Measurements from ENCODE around the gene RELL1. TPM values are rescaled to one million over a fixed set of nuclear protein-coding genes. Genes with fewer than 3 reads are reported as not detected.

Gene RELL1
- total and polyA plus RNA-seq, 4 experiments from 2014 or later = 3.9 to 36.9 (median 21.9) TPM

GRCh38 chr4:37685161-37685822, 884 bp downstream of the RELL1 start:
- peak overlapping the region; percentile 91 for H3K27ac ChIP-seq (ENCODE audit: low read depth, low read length)
- H3K4me1 ChIP-seq (ENCODE audit: insufficient read depth, low read length) = peaks cover 41% of the 10 kb centered on the region
- H3K4me1 Mint-ChIP-seq = peaks cover 27 to 52% (median 36%) of the 10 kb centered on the region in 4 donors
- H3K9me3 ChIP-seq (ENCODE audit: control insufficient read depth in 1 of 2, low read length in 2 of 2) = no peaks in the 10 kb centered on the region
- DNase-seq = peak; percentile 79 to 86 (median 81)
- H3K4me3 Mint-ChIP-seq = peak overlapping the region; percentile 89 to 97 (median 94)
- CTCF ChIA-PET (ENCODE audit: partially characterized antibody) = interaction anchor here (1.4 kb wide), 1 partner anchor 83 kb away, joined by 5 read pairs; no protein-coding TSS in a partner anchor
- no peaks in the 10 kb centered on the region for H3K27me3 ChIP-seq (ENCODE audit: insufficient read depth, low read length)
- H3K9me3 Mint-ChIP-seq = no peaks in the 10 kb centered on the region
- H3K27me3 Mint-ChIP-seq = no peaks in the 10 kb centered on the region
- POLR2A ChIA-PET (ENCODE audit: partially characterized antibody) = interaction anchor here (0.6 to 0.8 kb wide), 3 partner anchors 9 to 1666 kb away, joined by 3 to 6 read pairs (median 3); no protein-coding TSS in a partner anchor
- peak overlapping the region; percentile 18 to 72 for H3K4me3 ChIP-seq (ENCODE audit: low read length in 2 of 2)
- peaks cover 0 to 11% of the 10 kb centered on the region in 2 donors for H3K36me3 Mint-ChIP-seq
- intact Hi-C loops (cut with micrococcal nuclease) = loop anchor here (1.0 to 10.0 kb wide), 8 partner anchors 9 to 1682 kb away; partner anchors contain the start of genes RFC1 and TMEM156
- peak overlapping the region; percentile 97 to 99 (median 97) for H3K27ac Mint-ChIP-seq
- H3K36me3 ChIP-seq (ENCODE audit: insufficient read depth, low read length) = no peaks in the 10 kb centered on the region

DNA sequence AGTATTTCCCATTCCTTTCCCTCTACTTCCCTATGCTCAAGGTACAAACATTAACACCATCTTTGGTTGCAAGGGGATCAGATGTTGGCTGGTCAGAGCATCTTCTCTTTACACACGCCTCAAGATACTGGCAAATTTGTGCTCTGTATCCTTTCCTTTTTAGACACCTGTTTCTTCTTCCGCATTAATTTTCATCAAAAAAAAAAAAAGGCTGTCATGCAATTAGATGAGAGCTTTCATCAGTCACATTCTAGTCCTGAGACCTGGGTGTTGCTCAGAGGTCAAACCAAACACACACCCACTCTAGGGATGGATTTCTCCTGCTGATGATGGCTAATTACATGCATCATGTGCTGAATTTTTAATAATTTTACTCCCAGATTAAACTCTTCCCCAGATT, 2.0 kb downstream of the RELL1 start:
- intact Hi-C loops (cut with micrococcal nuclease) = loop anchor here (2.0 to 10.0 kb wide), 3 partner anchors 81 to 1299 kb away; no protein-coding TSS in a partner anchor
- ChIA-PET CTCF (ENCODE audit: partially characterized antibody) (interaction anchor here (1.4 to 2.0 kb wide), 2 partner anchors 81 kb away, joined by 5 to 6 read pairs; no protein-coding TSS in a partner anchor), POLR2A (ENCODE audit: partially characterized antibody) (no interaction called here)
- no peak for DNase-seq
- Histone ChIP-seq H3K36me3 (ENCODE audit: insufficient read depth, low read length) (no peaks in the 10 kb centered on the region), H3K27me3 (ENCODE audit: insufficient read depth, low read length) (no peaks in the 10 kb centered on the region), H3K27ac (ENCODE audit: low read depth, low read length) (peak overlapping the region; percentile 91), H3K4me1 (ENCODE audit: insufficient read depth, low read length) (peaks cover 44% of the 10 kb centered on the region), H3K9me3 (ENCODE audit: control insufficient read depth in 1 of 2, low read length in 2 of 2) (no peaks in the 10 kb centered on the region), H3K4me3 (ENCODE audit: low read length in 2 of 2) (no peak overlapping the region)
- Mint-ChIP-seq H3K36me3 (peaks cover 0 to 11% of the 10 kb centered on the region in 2 donors), H3K9me3 (no peaks in the 10 kb centered on the region), H3K4me3 (peak overlapping the region in 6 of 8 donors; percentile 9 to 97 (median 95)), H3K27ac (peak overlapping the region; percentile 97 to 99 (median 97)), H3K4me1 (peaks cover 27 to 52% (median 38%) of the 10 kb centered on the region in 4 donors), H3K27me3 (no peaks in the 10 kb centered on the region)

DNA sequence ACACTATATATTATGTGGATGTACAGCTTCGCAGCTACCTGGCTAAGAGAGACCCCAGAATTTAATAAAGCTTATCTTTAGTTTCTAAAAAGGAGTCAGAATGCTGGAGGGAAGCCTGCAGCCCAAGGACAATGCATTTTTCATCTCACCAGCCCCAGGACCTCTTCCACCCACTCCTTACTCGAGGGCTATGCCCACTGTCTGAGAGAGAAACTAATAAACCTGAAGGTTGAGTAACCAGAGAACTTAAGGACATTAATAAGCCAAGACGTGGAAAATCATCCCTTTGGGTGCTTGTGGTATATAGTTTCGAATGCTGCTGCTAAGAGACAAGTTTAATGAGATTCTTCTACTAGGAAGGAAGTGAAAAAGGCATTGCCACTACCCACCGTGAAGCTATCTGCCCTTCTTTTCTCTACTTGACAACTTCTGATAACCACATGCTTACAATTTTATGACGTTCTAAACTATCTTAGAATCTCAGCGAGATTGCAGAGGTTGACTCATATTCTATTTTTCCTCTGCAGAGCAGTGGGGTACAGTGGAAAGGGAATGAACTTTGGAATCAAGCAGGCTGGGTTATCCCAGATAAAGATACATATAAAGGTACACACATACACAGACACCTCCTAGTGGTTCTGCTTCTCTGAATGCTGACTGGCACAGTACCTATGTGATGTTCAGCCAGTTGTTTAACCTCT, 3.3 kb downstream of the RELL1 start:
- intact Hi-C loops (cut with micrococcal nuclease) = loop anchor here (10.0 kb wide), 1 partner anchor 1298 kb away; no protein-coding TSS in a partner anchor
- DNase-seq = peak in 3 of 5 donors; percentile 22 to 29 (median 29)
- Mint-ChIP-seq H3K4me1 (peaks cover 33 to 61% (median 45%) of the 10 kb centered on the region in 4 donors), H3K4me3 (peak overlapping the region in 7 of 8 donors; percentile 1 to 83 (median 59)), H3K27ac (peak overlapping the region; percentile 71 to 96 (median 90)), H3K36me3 (peaks cover 9 to 19% of the 10 kb centered on the region in 2 donors), H3K27me3 (no peaks in the 10 kb centered on the region), H3K9me3 (no peaks in the 10 kb centered on the region)
- Histone ChIP-seq H3K9me3 (ENCODE audit: control insufficient read depth in 1 of 2, low read length in 2 of 2) (no peaks in the 10 kb centered on the region), H3K27me3 (ENCODE audit: insufficient read depth, low read length) (no peaks in the 10 kb centered on the region), H3K36me3 (ENCODE audit: insufficient read depth, low read length) (no peaks in the 10 kb centered on the region), H3K4me3 (ENCODE audit: low read length in 2 of 2) (no peak overlapping the region), H3K4me1 (ENCODE audit: insufficient read depth, low read length) (peaks cover 46% of the 10 kb centered on the region), H3K27ac (ENCODE audit: low read depth, low read length) (no peak overlapping the region)
- CTCF ChIA-PET (ENCODE audit: partially characterized antibody) = interaction anchor here (2.0 kb wide), 1 partner anchor 80 kb away, joined by 6 read pairs; no protein-coding TSS in a partner anchor
- POLR2A ChIA-PET (ENCODE audit: partially characterized antibody) = interaction anchor here (0.6 kb wide), 1 partner anchor 73 kb away, joined by 3 read pairs; no protein-coding TSS in a partner anchor

GRCh38 chr4:37680089-37680488, 6.1 kb downstream of the RELL1 start:
- intact Hi-C loops (cut with micrococcal nuclease) = loop anchor here (10.0 kb wide), 1 partner anchor 1295 kb away; no protein-coding TSS in a partner anchor
- DNase-seq = no peak
- H3K4me3 Mint-ChIP-seq = peak overlapping the region in 1 of 8 donors; percentile 18
- H3K9me3 Mint-ChIP-seq = no peaks in the 10 kb centered on the region
- ChIA-PET POLR2A (ENCODE audit: partially characterized antibody) (interaction anchor here (0.6 kb wide), 1 partner anchor 13 kb away, joined by 3 read pairs; no protein-coding TSS in a partner anchor), CTCF (ENCODE audit: partially characterized antibody) (no interaction called here)
- peaks cover 58% of the 10 kb centered on the region for H3K4me1 ChIP-seq (ENCODE audit: insufficient read depth, low read length)
- no peaks in the 10 kb centered on the region for H3K36me3 ChIP-seq (ENCODE audit: insufficient read depth, low read length)
- H3K27ac ChIP-seq (ENCODE audit: low read depth, low read length) = no peak overlapping the region
- H3K9me3 ChIP-seq (ENCODE audit: control insufficient read depth in 1 of 2, low read length in 2 of 2) = no peaks in the 10 kb centered on the region
- peaks cover 11 to 17% of the 10 kb centered on the region in 2 donors for H3K36me3 Mint-ChIP-seq
- H3K27me3 Mint-ChIP-seq = no peaks in the 10 kb centered on the region
- H3K4me3 ChIP-seq (ENCODE audit: low read length in 2 of 2) = no peak overlapping the region
- peaks cover 47 to 70% (median 61%) of the 10 kb centered on the region in 4 donors for H3K4me1 Mint-ChIP-seq
- H3K27me3 ChIP-seq (ENCODE audit: insufficient read depth, low read length) = no peaks in the 10 kb centered on the region
- no peak overlapping the region for H3K27ac Mint-ChIP-seq

DNA sequence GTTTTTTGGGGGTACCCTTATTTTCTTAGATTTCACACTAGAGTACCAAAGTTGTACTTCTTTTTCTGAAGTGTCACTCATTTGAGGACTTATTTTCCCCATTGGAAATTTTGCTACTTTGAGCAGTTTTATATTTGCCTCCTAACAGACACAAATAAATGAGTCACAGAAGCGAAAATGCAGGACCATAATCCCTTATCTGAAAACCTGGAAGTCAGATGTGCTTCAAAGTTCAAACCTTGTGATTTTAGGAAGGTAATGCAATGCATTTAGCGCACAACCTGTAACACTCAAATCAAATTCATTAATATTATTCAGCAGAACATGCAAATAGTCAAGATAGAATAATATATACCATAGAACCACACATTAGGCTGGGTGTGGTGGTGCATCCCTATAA, 6.9 kb downstream of the RELL1 start:
- peaks cover 16 to 17% of the 10 kb centered on the region in 2 donors for H3K36me3 Mint-ChIP-seq
- peaks cover 44 to 70% (median 57%) of the 10 kb centered on the region in 4 donors for H3K4me1 Mint-ChIP-seq
- Histone ChIP-seq H3K36me3 (ENCODE audit: insufficient read depth, low read length) (no peaks in the 10 kb centered on the region), H3K27me3 (ENCODE audit: insufficient read depth, low read length) (no peaks in the 10 kb centered on the region), H3K27ac (ENCODE audit: low read depth, low read length) (no peak overlapping the region), H3K4me3 (ENCODE audit: low read length in 2 of 2) (no peak overlapping the region), H3K9me3 (ENCODE audit: control insufficient read depth in 1 of 2, low read length in 2 of 2) (no peaks in the 10 kb centered on the region), H3K4me1 (ENCODE audit: insufficient read depth, low read length) (peaks cover 52% of the 10 kb centered on the region)
- H3K9me3 Mint-ChIP-seq = no peaks in the 10 kb centered on the region
- intact Hi-C loops (cut with micrococcal nuclease) = no loop called here
- DNase-seq = no peak
- ChIA-PET CTCF (ENCODE audit: partially characterized antibody) (no interaction called here), POLR2A (ENCODE audit: partially characterized antibody) (no interaction called here)
- no peak overlapping the region for H3K27ac Mint-ChIP-seq
- no peaks in the 10 kb centered on the region for H3K27me3 Mint-ChIP-seq
- no peak overlapping the region for H3K4me3 Mint-ChIP-seq

DNA sequence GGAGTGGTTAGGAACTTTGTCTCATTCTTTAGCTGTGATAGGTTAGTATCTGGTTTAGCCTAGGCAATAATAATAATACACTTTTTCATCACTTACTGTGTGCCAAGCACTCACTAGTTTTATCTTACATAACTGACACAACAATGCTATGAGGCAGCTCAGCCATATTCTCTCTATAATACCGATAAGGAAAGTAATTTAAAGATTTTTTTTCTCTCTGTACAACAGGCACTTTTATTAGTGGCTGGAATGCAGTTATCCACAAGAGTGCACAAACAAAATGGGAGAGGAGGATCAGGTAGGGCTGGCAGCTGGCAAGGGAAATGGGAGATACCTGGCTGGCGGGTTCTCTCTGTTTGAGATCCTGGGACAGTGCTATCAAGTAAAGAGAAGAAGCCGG, 7.6 kb downstream of the RELL1 start:
- Mint-ChIP-seq H3K27me3 (no peaks in the 10 kb centered on the region), H3K27ac (peak overlapping the region in 2 of 7 donors; percentile 9 to 74), H3K36me3 (peaks cover 17 to 19% of the 10 kb centered on the region in 2 donors), H3K4me1 (peaks cover 44 to 74% (median 60%) of the 10 kb centered on the region in 4 donors), H3K4me3 (peak overlapping the region in 1 of 8 donors; percentile 31), H3K9me3 (no peaks in the 10 kb centered on the region)
- no peaks in the 10 kb centered on the region for H3K9me3 ChIP-seq (ENCODE audit: control insufficient read depth in 1 of 2, low read length in 2 of 2)
- H3K27me3 ChIP-seq (ENCODE audit: insufficient read depth, low read length) = no peaks in the 10 kb centered on the region
- H3K4me1 ChIP-seq (ENCODE audit: insufficient read depth, low read length) = peaks cover 48% of the 10 kb centered on the region
- intact Hi-C loops (cut with micrococcal nuclease) = no loop called here
- POLR2A ChIA-PET (ENCODE audit: partially characterized antibody) = no interaction called here
- no peak overlapping the region for H3K27ac ChIP-seq (ENCODE audit: low read depth, low read length)
- DNase-seq = no peak
- CTCF ChIA-PET (ENCODE audit: partially characterized antibody) = no interaction called here
- no peaks in the 10 kb centered on the region for H3K36me3 ChIP-seq (ENCODE audit: insufficient read depth, low read length)
- no peak overlapping the region for H3K4me3 ChIP-seq (ENCODE audit: low read length in 2 of 2)
